ENCODE measurements around the gene SLC38A6. TPM values are rescaled to one million over a fixed set of nuclear protein-coding genes. Genes with fewer than 3 reads are reported as not detected.

SLC38A6 gene
- total and polyA plus RNA-seq, 2 experiments from 2014 or later: 11.9 to 23.2 TPM

- H3K36me3 Mint-ChIP-seq (ENCODE audit: low read depth): no peaks in the 10 kb centered on the region
- peaks cover 21% of the 10 kb centered on the region; the same call in 2 of the 3 replicates for H3K4me1 Mint-ChIP-seq
- Histone ChIP-seq H3K9me2 (ENCODE audit: insufficient read depth) (no peaks in the 10 kb centered on the region), H3K27me3 (ENCODE audit: insufficient read depth) (no peaks in the 10 kb centered on the region), H3K4me3 (no peak overlapping the region), H4K20me1 (replicated peaks; ENCODE audit: insufficient read depth) (no peaks in the 10 kb centered on the region; the same call in 1 of the 2 replicates), H3F3A (replicated peaks; ENCODE audit: low read depth) (no peaks in the 10 kb centered on the region), H3K4me2 (no peak overlapping the region), H3K27ac (ENCODE audit: low read depth) (no peak overlapping the region), H3K36me3 (ENCODE audit: insufficient read depth) (no peaks in the 10 kb centered on the region), H3K4me1 (ENCODE audit: insufficient read depth) (peaks cover 7% of the 10 kb centered on the region; the same call in 1 of the 2 replicates), H3K79me2 (replicated peaks; ENCODE audit: insufficient read depth) (no peaks in the 10 kb centered on the region), H2AFZ (no peak overlapping the region)
- ATAC-seq: no peak
- H3K27me3 Mint-ChIP-seq (ENCODE audit: insufficient read depth, low read depth, poor library complexity): no peaks in the 10 kb centered on the region
- peak overlapping the region; percentile 7; the same call in 1 of the 2 replicates for H3K27ac Mint-ChIP-seq
- no peak overlapping the region for H3K4me3 Mint-ChIP-seq
- DNase-seq (ENCODE audit: low spot score): no peak
- H3K9me3 Mint-ChIP-seq: no peaks in the 10 kb centered on the region
- TF ChIP-seq POLR2AphosphoS5 (IDR thresholded peaks at IDR 0.05; ENCODE audit: low read depth) (no peak), REST (IDR thresholded peaks at IDR 0.05; ENCODE audit: unreplicated experiment) (no peak), NANOG (IDR thresholded peaks at IDR 0.05; ENCODE audit: borderline replicate concordance) (no peak), EZH2 (IDR thresholded peaks at IDR 0.05; ENCODE audit: low read depth, unreplicated experiment) (no peak), CTCF (conservative IDR thresholded peaks at IDR 0.05; ENCODE audit: low read depth in 2 of 2) (no peak), CREB1 (CRISPR knock-in tag; IDR thresholded peaks at IDR 0.05; ENCODE audit: low read depth) (no peak)
Observed at GRCh38 chr14:60945984-60946383, 35.1 kb upstream of the SLC38A6 start.

GRCh38 chr14:60946773-60947172, 34.3 kb upstream of the SLC38A6 start:
- Mint-ChIP-seq H3K27ac (no peak overlapping the region), H3K4me1 (peaks cover 21% of the 10 kb centered on the region; the same call in 2 of the 3 replicates), H3K36me3 (ENCODE audit: low read depth) (no peaks in the 10 kb centered on the region), H3K4me3 (no peak overlapping the region), H3K27me3 (ENCODE audit: insufficient read depth, low read depth, poor library complexity) (no peaks in the 10 kb centered on the region), H3K9me3 (no peaks in the 10 kb centered on the region)
- no peaks in the 10 kb centered on the region for H3K79me2 ChIP-seq (replicated peaks; ENCODE audit: insufficient read depth)
- peaks cover 7% of the 10 kb centered on the region; the same call in 1 of the 2 replicates for H3K4me1 ChIP-seq (ENCODE audit: insufficient read depth)
- H3K4me3 ChIP-seq: no peak overlapping the region
- no peaks in the 10 kb centered on the region for H3K36me3 ChIP-seq (ENCODE audit: insufficient read depth)
- DNase-seq (ENCODE audit: low spot score): no peak
- H3K27me3 ChIP-seq (ENCODE audit: insufficient read depth): no peaks in the 10 kb centered on the region
- no peak overlapping the region for H3K4me2 ChIP-seq
- H4K20me1 ChIP-seq (replicated peaks; ENCODE audit: insufficient read depth): no peaks in the 10 kb centered on the region; the same call in 1 of the 2 replicates
- no peak for ATAC-seq
- no peaks in the 10 kb centered on the region for H3F3A ChIP-seq (replicated peaks; ENCODE audit: low read depth)
- H2AFZ ChIP-seq: no peak overlapping the region
- no peaks in the 10 kb centered on the region for H3K9me2 ChIP-seq (ENCODE audit: insufficient read depth)
- no peak overlapping the region for H3K27ac ChIP-seq (ENCODE audit: low read depth)
- TF ChIP-seq EZH2phosphoT487 (IDR thresholded peaks at IDR 0.05; ENCODE audit: unreplicated experiment) (no peak), JUNB (IDR thresholded peaks at IDR 0.05; ENCODE audit: unreplicated experiment) (no peak), ZNF114 (CRISPR knock-in tag; IDR thresholded peaks at IDR 0.05) (no peak), CTCF (conservative IDR thresholded peaks at IDR 0.05; ENCODE audit: low read depth in 2 of 2) (no peak), ETS1 (IDR thresholded peaks at IDR 0.05) (no peak), POLR2AphosphoS5 (IDR thresholded peaks at IDR 0.05; ENCODE audit: low read depth) (no peak), CREB1 (CRISPR knock-in tag; IDR thresholded peaks at IDR 0.05; ENCODE audit: low read depth) (no peak), NANOG (IDR thresholded peaks at IDR 0.05; ENCODE audit: borderline replicate concordance) (no peak), REST (IDR thresholded peaks at IDR 0.05; ENCODE audit: unreplicated experiment) (no peak), STAT1 (IDR thresholded peaks at IDR 0.05; ENCODE audit: unreplicated experiment) (no peak), EZH2 (IDR thresholded peaks at IDR 0.05; ENCODE audit: low read depth, unreplicated experiment) (no peak)
